GM12878 (cell line): Measurements from ENCODE around the gene FAM234A.

Experiments
- CBFB ChIP-seq: IDR thresholded peaks from 2 replicates; pipeline ENCODE4 v1.6.1; 2016; ENCODE audit warnings: antibody characterized with exemption, low read depth
- NRF1 ChIP-seq: conservative IDR thresholded peaks from 2 replicates; pipeline ENCODE4 v1.6.1; 2011; ENCODE audit warnings: mild to moderate bottlenecking, low read depth, low read length, improper control_type of control experiment
- TARDBP ChIP-seq: IDR thresholded peaks from 2 replicates; pipeline ENCODE4 v1.6.1; 2016; ENCODE audit warnings: borderline replicate concordance
- ZNF24 ChIP-seq: fragments of 450-650 bp; IDR thresholded peaks from 2 replicates; pipeline ENCODE4 v1.6.1; 2017; ENCODE audit warnings: antibody characterized with exemption, mild to moderate bottlenecking
- ZNF384 ChIP-seq: IDR thresholded peaks from 2 replicates; pipeline ENCODE4 v1.6.1; 2012; ENCODE audit warnings: low read depth, mild to moderate bottlenecking, low read length, improper control_type of control experiment, borderline replicate concordance
- TF ChIP-seq, protein P1 (sequence below), 3 experiments: IDR thresholded peaks in 2 of 3; conservative IDR thresholded peaks in 1 of 3; 2 replicates each; pipeline ENCODE4 v1.5.1; 2011; ENCODE audit warnings: low read depth in 3 of 3, low read length in 3 of 3, mild to moderate bottlenecking in 3 of 3, control low read depth in 2 of 3, moderate library complexity in 2 of 3, inconsistent platforms in 1 of 3, mixed read lengths in 1 of 3; ENCODE audit not compliant: control insufficient read depth in 2 of 3, insufficient read depth in 1 of 3; ENCODE audit errors: extremely low read depth in 1 of 3
- TF ChIP-seq, protein P2 (sequence below): IDR thresholded peaks from 2 replicates; pipeline ENCODE4 v1.6.1; 2012; ENCODE audit warnings: low read depth, low read length, improper control_type of control experiment
- TF ChIP-seq, protein P3 (sequence below): IDR thresholded peaks from 2 replicates; pipeline ENCODE4 v1.6.1; 2012; ENCODE audit warnings: low read depth, low read length, improper control_type of control experiment
- TF ChIP-seq, protein P4 (sequence below): fragments of 450-650 bp; conservative IDR thresholded peaks from 2 replicates; pipeline ENCODE4 v1.6.1; 2017; ENCODE audit warnings: mild to moderate bottlenecking, moderate library complexity

DNA sequence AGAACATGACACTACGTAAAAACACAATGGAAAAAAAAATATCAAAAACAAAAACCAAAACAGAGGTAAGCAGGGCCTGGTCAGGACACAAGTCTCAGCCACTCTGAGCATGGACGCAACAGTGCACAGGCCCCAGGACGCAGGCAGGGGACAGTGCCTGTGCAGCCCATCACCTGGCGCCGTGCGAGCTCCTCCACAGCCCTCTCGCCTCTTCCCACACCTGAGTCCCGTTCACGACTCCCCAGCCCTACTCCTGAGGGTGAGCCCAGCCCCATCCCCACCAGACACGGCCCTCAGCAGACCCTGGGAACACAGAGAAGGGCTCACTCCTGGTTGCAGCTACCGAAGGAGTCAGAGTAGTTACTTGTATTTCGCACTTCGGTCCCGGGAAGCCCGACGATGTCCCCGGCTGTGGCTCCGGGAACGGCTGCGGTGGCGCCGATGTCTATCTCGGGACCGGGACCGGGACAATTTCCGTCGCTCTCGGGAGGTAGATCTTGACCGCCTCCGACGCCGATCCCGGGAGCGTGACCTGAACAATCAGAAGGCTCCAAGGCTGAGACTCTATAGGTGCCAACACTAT, 44.9 kb upstream of the FAM234A start:
- TF ChIP-seq, protein P1, sequence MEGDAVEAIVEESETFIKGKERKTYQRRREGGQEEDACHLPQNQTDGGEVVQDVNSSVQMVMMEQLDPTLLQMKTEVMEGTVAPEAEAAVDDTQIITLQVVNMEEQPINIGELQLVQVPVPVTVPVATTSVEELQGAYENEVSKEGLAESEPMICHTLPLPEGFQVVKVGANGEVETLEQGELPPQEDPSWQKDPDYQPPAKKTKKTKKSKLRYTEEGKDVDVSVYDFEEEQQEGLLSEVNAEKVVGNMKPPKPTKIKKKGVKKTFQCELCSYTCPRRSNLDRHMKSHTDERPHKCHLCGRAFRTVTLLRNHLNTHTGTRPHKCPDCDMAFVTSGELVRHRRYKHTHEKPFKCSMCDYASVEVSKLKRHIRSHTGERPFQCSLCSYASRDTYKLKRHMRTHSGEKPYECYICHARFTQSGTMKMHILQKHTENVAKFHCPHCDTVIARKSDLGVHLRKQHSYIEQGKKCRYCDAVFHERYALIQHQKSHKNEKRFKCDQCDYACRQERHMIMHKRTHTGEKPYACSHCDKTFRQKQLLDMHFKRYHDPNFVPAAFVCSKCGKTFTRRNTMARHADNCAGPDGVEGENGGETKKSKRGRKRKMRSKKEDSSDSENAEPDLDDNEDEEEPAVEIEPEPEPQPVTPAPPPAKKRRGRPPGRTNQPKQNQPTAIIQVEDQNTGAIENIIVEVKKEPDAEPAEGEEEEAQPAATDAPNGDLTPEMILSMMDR (IDR thresholded peaks at IDR 0.05 in 2 of 3, conservative IDR thresholded peaks at IDR 0.05 in 1 of 3; ENCODE audit: control insufficient read depth in 2 of 3, extremely low read depth in 1 of 3, insufficient read depth in 1 of 3, low read depth in 3 of 3, low read length in 3 of 3): no peak
- TF ChIP-seq NRF1 (no peak), TARDBP (no peak), ZNF384 (no peak), ZNF24 (no peak), CBFB (no peak)
- TF ChIP-seq, protein P2, sequence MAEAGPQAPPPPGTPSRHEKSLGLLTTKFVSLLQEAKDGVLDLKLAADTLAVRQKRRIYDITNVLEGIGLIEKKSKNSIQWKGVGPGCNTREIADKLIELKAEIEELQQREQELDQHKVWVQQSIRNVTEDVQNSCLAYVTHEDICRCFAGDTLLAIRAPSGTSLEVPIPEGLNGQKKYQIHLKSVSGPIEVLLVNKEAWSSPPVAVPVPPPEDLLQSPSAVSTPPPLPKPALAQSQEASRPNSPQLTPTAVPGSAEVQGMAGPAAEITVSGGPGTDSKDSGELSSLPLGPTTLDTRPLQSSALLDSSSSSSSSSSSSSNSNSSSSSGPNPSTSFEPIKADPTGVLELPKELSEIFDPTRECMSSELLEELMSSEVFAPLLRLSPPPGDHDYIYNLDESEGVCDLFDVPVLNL: no peak
- TF ChIP-seq, protein P3, sequence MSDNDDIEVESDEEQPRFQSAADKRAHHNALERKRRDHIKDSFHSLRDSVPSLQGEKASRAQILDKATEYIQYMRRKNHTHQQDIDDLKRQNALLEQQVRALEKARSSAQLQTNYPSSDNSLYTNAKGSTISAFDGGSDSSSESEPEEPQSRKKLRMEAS: no peak
- TF ChIP-seq, protein P4, sequence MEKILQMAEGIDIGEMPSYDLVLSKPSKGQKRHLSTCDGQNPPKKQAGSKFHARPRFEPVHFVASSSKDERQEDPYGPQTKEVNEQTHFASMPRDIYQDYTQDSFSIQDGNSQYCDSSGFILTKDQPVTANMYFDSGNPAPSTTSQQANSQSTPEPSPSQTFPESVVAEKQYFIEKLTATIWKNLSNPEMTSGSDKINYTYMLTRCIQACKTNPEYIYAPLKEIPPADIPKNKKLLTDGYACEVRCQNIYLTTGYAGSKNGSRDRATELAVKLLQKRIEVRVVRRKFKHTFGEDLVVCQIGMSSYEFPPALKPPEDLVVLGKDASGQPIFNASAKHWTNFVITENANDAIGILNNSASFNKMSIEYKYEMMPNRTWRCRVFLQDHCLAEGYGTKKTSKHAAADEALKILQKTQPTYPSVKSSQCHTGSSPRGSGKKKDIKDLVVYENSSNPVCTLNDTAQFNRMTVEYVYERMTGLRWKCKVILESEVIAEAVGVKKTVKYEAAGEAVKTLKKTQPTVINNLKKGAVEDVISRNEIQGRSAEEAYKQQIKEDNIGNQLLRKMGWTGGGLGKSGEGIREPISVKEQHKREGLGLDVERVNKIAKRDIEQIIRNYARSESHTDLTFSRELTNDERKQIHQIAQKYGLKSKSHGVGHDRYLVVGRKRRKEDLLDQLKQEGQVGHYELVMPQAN: no peak
